Kidney (tissue), 14 donors: ENCODE data around the gene DLGAP3. TPM values are rescaled to one million over a fixed set of nuclear protein-coding genes. Genes with fewer than 3 reads are reported as not detected.

ENCODE experiments used
- DNase-seq, 5 donors: peaks; one replicate each; pipeline ENCODE4 v3.0.0-alpha.2; 2013 to 2020
- FAIRE-seq: peaks from 2 replicates; lab custom pipeline; 2012; peaks lifted over from hg19 to GRCh38; lab: Jason Lieb, UNC
- H3K27ac ChIP-seq, 2 donors: one replicate each; pipeline ENCODE4 v1.7.0; 2013; ENCODE audit warnings: low read depth in 2 of 2, low read length in 2 of 2, inconsistent platforms in 1 of 2
- H3K27me3 ChIP-seq: one replicate; pipeline ENCODE4 v1.7.1; 2013; ENCODE audit warnings: low read length, inconsistent platforms; ENCODE audit not compliant: control insufficient read depth, insufficient read depth
- H3K36me3 ChIP-seq, 3 donors: one replicate each; pipeline versions ENCODE4 v1.7.0 to v1.7.1; 2013; ENCODE audit warnings: low read length in 3 of 3, control low read depth in 1 of 3, inconsistent platforms in 1 of 3; ENCODE audit not compliant: insufficient read depth in 3 of 3, control insufficient read depth in 2 of 3
- H3K4me1 ChIP-seq, 3 donors: one replicate each; pipeline versions ENCODE4 v1.7.0 to v1.7.1; 2013; ENCODE audit warnings: low read length in 3 of 3, inconsistent platforms in 1 of 3, low read depth in 1 of 3; ENCODE audit not compliant: control insufficient read depth in 2 of 3, insufficient read depth in 2 of 3
- H3K4me3 ChIP-seq, 3 donors: one replicate each; pipeline versions ENCODE4 v1.7.0 to v1.8.1; 2013; ENCODE audit warnings: low read length in 3 of 3, control low read depth in 1 of 3, inconsistent platforms in 1 of 3
- H3K9ac ChIP-seq, 3 donors: one replicate each; pipeline versions ENCODE4 v1.7.0 to v1.7.1; 2013; ENCODE audit warnings: low read length in 3 of 3, control low read depth in 1 of 3, inconsistent platforms in 1 of 3
- H3K9me3 ChIP-seq, 3 donors: one replicate each; pipeline versions ENCODE4 v1.7.0 to v1.7.1; 2013; ENCODE audit warnings: low read length in 3 of 3, control low read depth in 1 of 3, inconsistent platforms in 1 of 3; ENCODE audit not compliant: control insufficient read depth in 2 of 3, insufficient read depth in 1 of 3
- intact Hi-C: fragments of 100-400 bp; cut with DNase I; formaldehyde crosslinking; loops from one replicate; pipeline ENCODE4 v1.11.1; 2022
- polyA plus RNA-seq: library from polyadenylated mRNA; stranded (reverse); fragments of 350-450 nt; fragmentation: Illumina TruSeq; extraction: RNeasy Lipid Tissue Mini Kit (QIAGEN cat#74804); gene quantifications from one replicate; pipeline ENCODE4 v1.2.3, GENCODE V29; 2014; ENCODE audit warnings: low read depth, low replicate concordance; ENCODE audit not compliant: insufficient read depth
- total RNA-seq: library from RNA; stranded (reverse); fragmentation: NEBNext Ultra II Directional; extraction: Animal tissue kit (Norgen Biotek cat#: 25700); gene quantifications from one replicate; pipeline ENCODE4 v1.2.1, GENCODE V29; 2021
- TF ChIP-seq, protein P1 (sequence below): IDR thresholded peaks from 3 replicates; pipeline ENCODE4 v1.5.1; 2012; ENCODE audit warnings: mild to moderate bottlenecking, moderate library complexity, borderline replicate concordance; ENCODE audit not compliant: insufficient read depth; ENCODE audit errors: extremely low read depth
- donor health status: control.
- donor health status: control.
- donor health status: control.
- donor health status: control.
- donor health status: control.
- donor health status: DM: yes; HTN: yes; CAD: no.
- donor health status: Normal renal cell carcinoma (clear cell type).

Gene DLGAP3
- total and polyA plus RNA-seq, 2 donors from 2014 or later, result 0.71 to 1.0 TPM

DNA sequence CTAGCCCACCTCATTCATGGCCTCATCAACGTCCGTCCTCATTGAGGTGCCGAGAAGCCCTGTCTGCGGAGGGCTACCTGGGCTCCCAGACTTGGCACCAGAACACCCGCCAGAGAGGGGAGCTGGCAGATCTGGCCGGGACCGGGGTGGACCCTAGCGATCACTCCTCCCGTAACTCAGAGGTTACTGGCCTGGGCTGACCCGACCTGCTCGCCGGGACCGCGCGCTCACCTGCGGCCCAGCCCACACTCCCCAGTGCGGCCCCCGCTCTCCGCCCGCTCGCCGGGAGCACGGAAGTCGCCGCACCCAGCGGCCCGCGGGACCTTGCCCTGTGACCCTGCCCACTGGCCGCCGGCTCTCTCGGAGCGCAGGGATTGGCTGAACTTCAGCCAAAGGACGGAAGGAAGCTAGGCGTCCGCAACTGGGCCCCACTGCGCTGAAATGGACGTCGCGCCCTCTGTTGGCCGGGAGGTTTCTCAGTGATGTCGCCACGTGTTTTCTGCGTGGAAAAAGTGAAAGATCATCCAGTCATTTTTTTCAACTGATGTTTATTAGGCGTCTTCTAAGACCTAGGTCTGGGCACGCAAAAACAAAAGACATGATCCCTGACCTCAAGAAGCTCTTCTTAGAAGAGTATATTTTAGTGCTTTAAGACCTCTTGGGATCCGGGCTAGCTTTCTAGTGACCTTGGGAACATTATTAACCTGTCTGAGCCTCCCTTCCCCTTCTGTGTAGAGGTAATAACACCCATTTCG is 69.8 kb downstream of the DLGAP3 start, which contains the start of gene SMIM12:
Gene SMIM12 (minus strand): TSS at position 304 of the 755 bp plus-strand sequence. CDS start 3,772 bp downstream, outside the sequence.
- TF ChIP-seq, protein P1, sequence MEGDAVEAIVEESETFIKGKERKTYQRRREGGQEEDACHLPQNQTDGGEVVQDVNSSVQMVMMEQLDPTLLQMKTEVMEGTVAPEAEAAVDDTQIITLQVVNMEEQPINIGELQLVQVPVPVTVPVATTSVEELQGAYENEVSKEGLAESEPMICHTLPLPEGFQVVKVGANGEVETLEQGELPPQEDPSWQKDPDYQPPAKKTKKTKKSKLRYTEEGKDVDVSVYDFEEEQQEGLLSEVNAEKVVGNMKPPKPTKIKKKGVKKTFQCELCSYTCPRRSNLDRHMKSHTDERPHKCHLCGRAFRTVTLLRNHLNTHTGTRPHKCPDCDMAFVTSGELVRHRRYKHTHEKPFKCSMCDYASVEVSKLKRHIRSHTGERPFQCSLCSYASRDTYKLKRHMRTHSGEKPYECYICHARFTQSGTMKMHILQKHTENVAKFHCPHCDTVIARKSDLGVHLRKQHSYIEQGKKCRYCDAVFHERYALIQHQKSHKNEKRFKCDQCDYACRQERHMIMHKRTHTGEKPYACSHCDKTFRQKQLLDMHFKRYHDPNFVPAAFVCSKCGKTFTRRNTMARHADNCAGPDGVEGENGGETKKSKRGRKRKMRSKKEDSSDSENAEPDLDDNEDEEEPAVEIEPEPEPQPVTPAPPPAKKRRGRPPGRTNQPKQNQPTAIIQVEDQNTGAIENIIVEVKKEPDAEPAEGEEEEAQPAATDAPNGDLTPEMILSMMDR, result peak; percentile 88
- Histone ChIP-seq H3K27me3 (no peaks in the 10 kb centered on the region), H3K36me3 (peaks cover 0 to 12% (median 8%) of the 10 kb centered on the region in 3 donors), H3K4me1 (peaks cover 3 to 11% (median 11%) of the 10 kb centered on the region in 3 donors), H3K9ac (peak within 1 kb of the TSS; percentile 92 to 99 (median 95)), H3K4me3 (peak within 1 kb of the TSS; percentile 95 to 100 (median 100)), H3K27ac (peak within 1 kb of the TSS; percentile 83 to 90), H3K9me3 (no peaks in the 10 kb centered on the region)
- FAIRE-seq (peak; percentile 46), DNase-seq (peak; percentile 89 to 97 (median 92))
- intact Hi-C loops, result no loop called here

DNA sequence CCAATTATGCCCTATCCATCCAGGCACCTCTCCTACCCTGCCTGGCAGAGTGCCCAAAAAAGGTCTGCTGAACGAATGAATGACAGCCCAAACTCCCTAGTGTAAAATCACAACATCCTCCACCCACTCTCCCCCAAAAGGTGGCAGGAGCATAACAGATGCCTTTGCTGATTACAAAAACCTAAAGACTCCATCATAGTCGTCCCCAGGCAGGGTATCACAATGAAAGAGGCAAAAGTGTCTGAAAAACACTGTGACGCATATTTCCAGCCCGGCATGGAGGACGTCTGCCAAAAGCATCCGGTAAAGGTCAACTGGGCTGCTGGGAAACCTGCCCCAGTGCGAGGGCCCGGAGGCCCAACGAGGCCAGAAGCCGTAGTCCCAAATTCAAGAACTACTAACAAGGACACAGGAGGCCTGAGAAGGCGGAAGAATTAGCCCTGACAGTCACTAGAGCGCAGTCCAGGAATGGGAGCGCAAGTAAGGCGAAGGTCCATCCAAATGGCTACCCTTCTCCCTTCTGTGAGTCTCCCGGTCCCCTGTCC is 70.5 kb downstream of the DLGAP3 start:
- peak overlapping the region; percentile 92 to 99 (median 95) for H3K9ac ChIP-seq
- H3K36me3 ChIP-seq, result peaks cover 0 to 15% (median 9%) of the 10 kb centered on the region in 3 donors
- no peak for FAIRE-seq
- intact Hi-C loops, result no loop called here
- H3K4me3 ChIP-seq, result peak overlapping the region; percentile 95 to 100 (median 100)
- no peak for DNase-seq
- H3K9me3 ChIP-seq, result no peaks in the 10 kb centered on the region
- TF ChIP-seq, protein P1, result no peak
- H3K27ac ChIP-seq, result peak overlapping the region; percentile 83 to 90
- H3K4me1 ChIP-seq, result peaks cover 3 to 11% (median 11%) of the 10 kb centered on the region in 3 donors
- H3K27me3 ChIP-seq, result no peaks in the 10 kb centered on the region

DNA sequence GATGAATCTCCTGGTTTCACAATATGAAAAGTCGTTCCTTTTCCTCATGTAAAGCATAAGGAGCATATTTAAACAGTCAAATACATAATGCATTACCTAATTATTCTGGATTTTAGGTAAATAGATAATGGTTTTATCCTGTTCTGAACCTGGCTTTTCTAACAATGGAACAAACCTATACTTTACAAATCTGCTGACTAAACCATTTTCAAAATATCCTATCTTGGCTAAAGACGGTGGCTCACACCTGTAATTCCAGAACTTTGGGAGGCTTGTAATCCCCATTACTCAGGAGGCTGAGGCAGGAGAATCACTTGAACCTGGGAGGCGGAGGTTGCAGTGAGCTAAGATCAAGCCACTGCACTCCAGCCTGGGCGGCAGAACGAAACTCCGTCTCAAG is 72.8 kb downstream of the DLGAP3 start:
- TF ChIP-seq, protein P1, result no peak
- Histone ChIP-seq H3K9ac (no peak overlapping the region), H3K9me3 (no peaks in the 10 kb centered on the region), H3K36me3 (peaks cover 0 to 15% (median 9%) of the 10 kb centered on the region in 3 donors), H3K4me1 (peaks cover 3 to 18% (median 16%) of the 10 kb centered on the region in 3 donors), H3K4me3 (no peak overlapping the region), H3K27ac (no peak overlapping the region), H3K27me3 (no peaks in the 10 kb centered on the region)
- intact Hi-C loops, result no loop called here
- FAIRE-seq, result no peak
- no peak for DNase-seq
